KMS-11 (cell line): Measurements from ENCODE around the gene TCP10L.

Experiments
- H2AFZ ChIP-seq: fragments of 200-600 bp; sonication (generic); 2 replicates; pipeline ENCODE4 v1.6.1; 2016; ENCODE audit warnings: antibody characterized with exemption, mixed run types, low read depth
- H3K27ac ChIP-seq: fragments of 200-600 bp; sonication (generic); 2 replicates; pipeline ENCODE4 v1.6.1; 2016; ENCODE audit warnings: mild to moderate bottlenecking, mixed run types
- H3K27me3 ChIP-seq: fragments of 200-600 bp; sonication (generic); 2 replicates; pipeline ENCODE4 v1.6.1; 2017; ENCODE audit warnings: mild to moderate bottlenecking, low read depth, mixed run types, moderate library complexity; ENCODE audit not compliant: insufficient read depth
- H3K36me3 ChIP-seq: fragments of 200-600 bp; sonication (generic); 2 replicates; pipeline ENCODE4 v1.6.1; 2017; ENCODE audit warnings: mild to moderate bottlenecking, mixed run types; ENCODE audit not compliant: insufficient read depth
- H3K4me1 ChIP-seq: fragments of 200-600 bp; sonication (generic); 2 replicates; pipeline ENCODE4 v1.6.1; 2016; ENCODE audit warnings: mild to moderate bottlenecking, low read depth, mixed run types; ENCODE audit not compliant: poor library complexity, severe bottlenecking
- H3K4me2 ChIP-seq: fragments of 200-600 bp; sonication (generic); 2 replicates; pipeline ENCODE4 v1.7.0; 2016; ENCODE audit warnings: mild to moderate bottlenecking, mixed run types
- H3K4me3 ChIP-seq: fragments of 200-600 bp; sonication (generic); IDR thresholded peaks from 2 replicates; pipeline ENCODE4 v1.6.1; 2017; ENCODE audit warnings: low read depth, low read length, mixed read lengths; ENCODE audit not compliant: insufficient read depth
- H3K79me2 ChIP-seq: fragments of 200-600 bp; sonication (generic); 2 replicates; pipeline ENCODE4 v1.6.1; 2016; ENCODE audit warnings: low read depth, mixed run types; ENCODE audit not compliant: insufficient read depth
- H3K9ac ChIP-seq: fragments of 200-600 bp; sonication (generic); 2 replicates; pipeline ENCODE4 v1.6.1; 2016; ENCODE audit warnings: mild to moderate bottlenecking, mixed run types
- H4K20me1 ChIP-seq: fragments of 200-600 bp; sonication (generic); 2 replicates; pipeline ENCODE4 v1.6.1; 2016; ENCODE audit warnings: mild to moderate bottlenecking, mixed run types; ENCODE audit not compliant: insufficient read depth
- TF ChIP-seq, protein P1 (sequence below): fragments of 200-600 bp; sonication (generic); conservative IDR thresholded peaks from 2 replicates; pipeline ENCODE4 v1.6.1; 2017; ENCODE audit warnings: low read depth, mild to moderate bottlenecking, antibody characterized with exemption, low read length, moderate library complexity, mixed read lengths

Gene TCP10L

DNA sequence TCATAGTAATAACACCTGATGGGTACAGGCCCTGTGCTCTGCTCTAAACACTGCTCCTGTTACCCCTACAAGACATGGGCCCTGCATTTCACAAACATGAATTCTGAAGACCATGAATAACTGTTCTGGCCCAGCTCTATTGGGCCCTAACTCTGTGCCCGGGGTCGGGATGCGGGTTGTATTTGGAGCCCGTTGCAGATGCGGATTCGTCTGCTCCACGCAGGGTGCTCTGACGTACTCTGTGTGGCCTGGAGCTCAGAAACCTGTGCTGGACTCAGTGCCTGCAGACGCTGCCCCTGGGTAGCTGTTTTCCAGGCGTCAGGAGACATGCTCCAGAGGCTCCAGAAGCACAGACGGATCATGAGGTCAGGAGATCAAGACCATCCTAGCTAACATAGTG is 10.1 kb upstream of the TCP10L start:
- Histone ChIP-seq H3K4me3 (no peak overlapping the region), H3K27me3 (no peaks in the 10 kb centered on the region; the same call in 1 of the 2 replicates), H2AFZ (no peak overlapping the region), H3K4me2 (peak overlapping the region; percentile 43), H3K27ac (no peak overlapping the region), H3K79me2 (no peaks in the 10 kb centered on the region), H3K4me1 (peaks cover 16% of the 10 kb centered on the region), H3K9ac (no peak overlapping the region), H4K20me1 (no peaks in the 10 kb centered on the region), H3K36me3 (no peaks in the 10 kb centered on the region)
- TF ChIP-seq, protein P1, sequence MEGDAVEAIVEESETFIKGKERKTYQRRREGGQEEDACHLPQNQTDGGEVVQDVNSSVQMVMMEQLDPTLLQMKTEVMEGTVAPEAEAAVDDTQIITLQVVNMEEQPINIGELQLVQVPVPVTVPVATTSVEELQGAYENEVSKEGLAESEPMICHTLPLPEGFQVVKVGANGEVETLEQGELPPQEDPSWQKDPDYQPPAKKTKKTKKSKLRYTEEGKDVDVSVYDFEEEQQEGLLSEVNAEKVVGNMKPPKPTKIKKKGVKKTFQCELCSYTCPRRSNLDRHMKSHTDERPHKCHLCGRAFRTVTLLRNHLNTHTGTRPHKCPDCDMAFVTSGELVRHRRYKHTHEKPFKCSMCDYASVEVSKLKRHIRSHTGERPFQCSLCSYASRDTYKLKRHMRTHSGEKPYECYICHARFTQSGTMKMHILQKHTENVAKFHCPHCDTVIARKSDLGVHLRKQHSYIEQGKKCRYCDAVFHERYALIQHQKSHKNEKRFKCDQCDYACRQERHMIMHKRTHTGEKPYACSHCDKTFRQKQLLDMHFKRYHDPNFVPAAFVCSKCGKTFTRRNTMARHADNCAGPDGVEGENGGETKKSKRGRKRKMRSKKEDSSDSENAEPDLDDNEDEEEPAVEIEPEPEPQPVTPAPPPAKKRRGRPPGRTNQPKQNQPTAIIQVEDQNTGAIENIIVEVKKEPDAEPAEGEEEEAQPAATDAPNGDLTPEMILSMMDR, result no peak

GRCh38 chr21:32593690-32594089 is 8.4 kb upstream of the TCP10L start:
- TF ChIP-seq, protein P1, result no peak
- Histone ChIP-seq H3K9ac (no peak overlapping the region), H3K79me2 (no peaks in the 10 kb centered on the region), H3K4me2 (no peak overlapping the region), H3K27ac (no peak overlapping the region), H3K4me1 (peaks cover 16% of the 10 kb centered on the region), H2AFZ (no peak overlapping the region), H4K20me1 (no peaks in the 10 kb centered on the region), H3K27me3 (no peaks in the 10 kb centered on the region; the same call in 1 of the 2 replicates), H3K4me3 (no peak overlapping the region), H3K36me3 (no peaks in the 10 kb centered on the region)

GRCh38 chr21:32592929-32593502 is 7.7 kb upstream of the TCP10L start:
- Histone ChIP-seq H4K20me1 (no peaks in the 10 kb centered on the region), H3K9ac (no peak overlapping the region), H3K27me3 (no peaks in the 10 kb centered on the region; the same call in 1 of the 2 replicates), H3K79me2 (no peaks in the 10 kb centered on the region), H3K36me3 (no peaks in the 10 kb centered on the region), H3K27ac (no peak overlapping the region), H3K4me2 (no peak overlapping the region), H3K4me3 (no peak overlapping the region), H3K4me1 (peaks cover 16% of the 10 kb centered on the region), H2AFZ (no peak overlapping the region)
- TF ChIP-seq, protein P1, result no peak

- Histone ChIP-seq H3K79me2 (no peaks in the 10 kb centered on the region), H3K4me2 (no peak overlapping the region), H3K9ac (no peak overlapping the region), H3K27ac (no peak overlapping the region), H3K27me3 (no peaks in the 10 kb centered on the region; the same call in 1 of the 2 replicates), H2AFZ (no peak overlapping the region), H3K4me3 (no peak overlapping the region), H3K4me1 (no peaks in the 10 kb centered on the region), H4K20me1 (no peaks in the 10 kb centered on the region), H3K36me3 (no peaks in the 10 kb centered on the region)
- TF ChIP-seq, protein P1, result no peak
Measured at GRCh38 chr21:32590130-32590529, 4.8 kb upstream of the TCP10L start.
